ENCODE measurements around the gene TUBA4A.
A peak's percentile ranks its signal among the peaks of the same experiment; 100 is the strongest.

The TUBA4A gene

GRCh38 chr2:219246559-219246958 lies 7.2 kb downstream of the TUBA4A start:
- no peak for DNase-seq (ENCODE audit: low read depth)
- peak overlapping the region; percentile 93 for H3K4me3 ChIP-seq (replicated peaks; ENCODE audit: low read depth, low read length)
- TF ChIP-seq, protein P1, sequence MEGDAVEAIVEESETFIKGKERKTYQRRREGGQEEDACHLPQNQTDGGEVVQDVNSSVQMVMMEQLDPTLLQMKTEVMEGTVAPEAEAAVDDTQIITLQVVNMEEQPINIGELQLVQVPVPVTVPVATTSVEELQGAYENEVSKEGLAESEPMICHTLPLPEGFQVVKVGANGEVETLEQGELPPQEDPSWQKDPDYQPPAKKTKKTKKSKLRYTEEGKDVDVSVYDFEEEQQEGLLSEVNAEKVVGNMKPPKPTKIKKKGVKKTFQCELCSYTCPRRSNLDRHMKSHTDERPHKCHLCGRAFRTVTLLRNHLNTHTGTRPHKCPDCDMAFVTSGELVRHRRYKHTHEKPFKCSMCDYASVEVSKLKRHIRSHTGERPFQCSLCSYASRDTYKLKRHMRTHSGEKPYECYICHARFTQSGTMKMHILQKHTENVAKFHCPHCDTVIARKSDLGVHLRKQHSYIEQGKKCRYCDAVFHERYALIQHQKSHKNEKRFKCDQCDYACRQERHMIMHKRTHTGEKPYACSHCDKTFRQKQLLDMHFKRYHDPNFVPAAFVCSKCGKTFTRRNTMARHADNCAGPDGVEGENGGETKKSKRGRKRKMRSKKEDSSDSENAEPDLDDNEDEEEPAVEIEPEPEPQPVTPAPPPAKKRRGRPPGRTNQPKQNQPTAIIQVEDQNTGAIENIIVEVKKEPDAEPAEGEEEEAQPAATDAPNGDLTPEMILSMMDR (IDR thresholded peaks at IDR 0.05; ENCODE audit: low read length, missing control alignments) = no peak

DNA sequence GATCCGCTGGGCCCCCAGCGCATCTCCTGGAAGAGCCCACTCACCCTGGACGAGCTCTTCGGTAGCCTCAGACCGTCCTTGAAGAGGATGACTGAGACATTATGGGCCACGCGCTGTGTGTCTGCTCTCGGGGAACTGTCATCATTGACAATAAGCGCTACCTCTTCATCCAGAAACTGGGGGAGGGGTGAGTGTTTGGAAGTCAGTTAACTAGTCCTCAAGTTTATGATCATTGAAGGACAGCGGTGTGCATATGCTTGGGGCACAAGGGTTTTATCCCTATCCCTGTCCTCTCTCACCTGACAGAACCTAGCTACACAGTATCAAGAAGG lies 7.9 kb downstream of the TUBA4A start:
- peak overlapping the region; percentile 93 for H3K4me3 ChIP-seq (replicated peaks; ENCODE audit: low read depth, low read length)
- DNase-seq (ENCODE audit: low read depth) = no peak
- TF ChIP-seq, protein P1 (IDR thresholded peaks at IDR 0.05; ENCODE audit: low read length, missing control alignments) = no peak

- DNase-seq (ENCODE audit: low read depth) = peak; percentile 95
- TF ChIP-seq, protein P1 (IDR thresholded peaks at IDR 0.05; ENCODE audit: low read length, missing control alignments) = no peak
- H3K4me3 ChIP-seq (replicated peaks; ENCODE audit: low read depth, low read length) = peak within 1 kb of the TSS; percentile 93
Measured at GRCh38 chr2:219245148-219245898, 8.4 kb downstream of the TUBA4A start, which contains the start of the genes GLB1L and STK16. Gene GLB1L, minus strand, starts transcription at chr2:219245444. Its CDS starts 1,871 bp downstream, at chr2:219243573. Gene STK16, plus strand, starts transcription at chr2:219245479. Its CDS starts 521 bp downstream, at chr2:219246000.

GRCh38 chr2:219244789-219245147 lies 8.9 kb downstream of the TUBA4A start:
- H3K4me3 ChIP-seq (replicated peaks; ENCODE audit: low read depth, low read length) = peak overlapping the region; percentile 93
- DNase-seq (ENCODE audit: low read depth) = no peak
- TF ChIP-seq, protein P1 (IDR thresholded peaks at IDR 0.05; ENCODE audit: low read length, missing control alignments) = no peak

- DNase-seq (ENCODE audit: low read depth) = peak; percentile 31
- TF ChIP-seq, protein P1 (IDR thresholded peaks at IDR 0.05; ENCODE audit: low read length, missing control alignments) = no peak
- peak overlapping the region; percentile 40 for H3K4me3 ChIP-seq (replicated peaks; ENCODE audit: low read depth, low read length)
Measured at GRCh38 chr2:219243291-219243761, 10.4 kb downstream of the TUBA4A start.

DNA sequence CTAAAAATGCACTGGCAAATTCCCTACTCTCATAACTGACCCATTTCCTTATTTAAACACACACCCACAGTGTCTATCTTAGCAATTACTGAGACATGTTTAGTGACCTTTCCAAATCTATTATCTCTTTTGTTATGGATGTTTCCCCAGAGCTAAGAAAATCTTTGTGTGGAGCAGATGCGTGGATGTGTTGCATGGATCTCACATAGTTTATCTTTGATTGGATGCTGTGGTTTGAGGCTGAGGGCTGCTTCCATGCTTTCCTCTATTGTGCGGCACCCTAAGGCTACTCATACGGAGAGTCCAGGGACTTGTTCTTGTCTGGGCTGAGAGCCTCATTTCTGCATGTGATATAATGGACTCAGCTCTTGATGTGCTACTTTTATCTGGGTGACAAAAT lies 19.4 kb downstream of the TUBA4A start:
- no peak overlapping the region for H3K4me3 ChIP-seq (replicated peaks; ENCODE audit: low read depth, low read length)
- no peak for DNase-seq (ENCODE audit: low read depth)
- TF ChIP-seq, protein P1 (IDR thresholded peaks at IDR 0.05; ENCODE audit: low read length, missing control alignments) = no peak
